Nephron (organoid): ENCODE data around the gene CLEC2D.

Experiments used
- H3K27ac Mint-ChIP-seq, 3 experiments: 2 replicates each; pipeline ENCODE4 v1.8.0; 2020; ENCODE audit warnings: mixed read lengths in 3 of 3, mild to moderate bottlenecking in 2 of 3, moderate library complexity in 1 of 3
- H3K27me3 Mint-ChIP-seq: 2 replicates; pipeline ENCODE4 v1.8.0; 2021; ENCODE audit warnings: low read depth, mild to moderate bottlenecking, moderate library complexity, mixed read lengths
- H3K36me3 Mint-ChIP-seq: 2 replicates; pipeline ENCODE4 v1.8.0; 2020; ENCODE audit warnings: low read depth, mixed read lengths
- H3K4me1 Mint-ChIP-seq: 2 replicates; pipeline ENCODE4 v1.8.0; 2020; ENCODE audit warnings: mixed read lengths
- H3K4me3 Mint-ChIP-seq, 3 experiments: 2 replicates each; pipeline ENCODE4 v1.8.0; 2020; ENCODE audit warnings: mild to moderate bottlenecking in 3 of 3, mixed read lengths in 3 of 3, moderate library complexity in 2 of 3
- H3K9me3 Mint-ChIP-seq: 2 replicates; pipeline ENCODE4 v1.8.0; 2020; ENCODE audit warnings: mixed read lengths
- CTCF ChIP-seq, 3 experiments: fragments of 200-600 bp; sonication (generic); IDR thresholded peaks; one replicate each; pipeline ENCODE4 v1.5.0; 2021; ENCODE audit warnings: antibody characterized with exemption in 3 of 3; ENCODE audit not compliant: unreplicated experiment in 3 of 3

CLEC2D gene

DNA sequence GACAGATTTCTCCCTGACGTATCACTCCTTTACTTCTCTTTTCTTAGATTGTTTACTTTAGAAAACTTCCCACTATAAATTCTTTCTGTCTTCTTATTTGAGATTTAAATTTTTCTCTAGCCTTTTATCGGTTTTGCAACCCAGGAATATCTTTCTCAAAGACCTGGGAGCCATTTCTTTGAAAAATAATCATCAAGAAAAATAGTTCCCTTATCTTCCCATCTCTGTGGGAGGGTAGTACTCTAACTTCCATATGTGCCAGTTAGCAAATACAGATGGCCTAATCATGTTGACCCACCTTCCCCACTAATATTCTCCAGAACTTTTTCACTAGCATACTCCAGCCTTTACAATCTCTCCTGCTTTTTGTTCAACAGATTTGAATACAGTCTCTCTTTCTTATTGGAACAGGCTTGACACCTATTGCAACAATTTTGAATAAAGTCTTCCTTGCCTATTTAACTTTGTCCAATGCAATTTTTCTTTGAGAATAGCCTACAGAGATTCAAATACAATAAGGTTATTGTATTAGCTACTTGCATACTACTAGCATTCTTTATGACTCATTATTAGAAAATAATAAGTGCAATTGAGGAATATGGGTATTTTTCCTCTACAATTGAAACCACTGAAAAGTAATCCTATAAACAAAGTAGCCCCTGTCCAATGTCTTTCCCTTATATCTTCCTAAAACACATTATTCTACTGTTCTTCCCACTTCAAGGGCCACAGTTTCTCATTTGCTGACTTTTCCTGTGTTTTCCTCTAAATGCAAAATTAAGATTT, 34.4 kb upstream of the CLEC2D start:
- no peak for TF ChIP-seq CTCF (IDR thresholded peaks at IDR 0.05; ENCODE audit: unreplicated experiment in 3 of 3)
- H3K4me3 Mint-ChIP-seq = no peak overlapping the region
- H3K9me3 Mint-ChIP-seq = peaks cover 12% of the 10 kb centered on the region
- no peaks in the 10 kb centered on the region for H3K27me3 Mint-ChIP-seq
- no peak overlapping the region for H3K27ac Mint-ChIP-seq
- peaks cover 9% of the 10 kb centered on the region for H3K36me3 Mint-ChIP-seq
- no peaks in the 10 kb centered on the region for H3K4me1 Mint-ChIP-seq

GRCh38 chr12:9636150-9636850, 33.2 kb upstream of the CLEC2D start:
- H3K4me1 Mint-ChIP-seq = no peaks in the 10 kb centered on the region
- H3K27ac Mint-ChIP-seq = no peak overlapping the region
- H3K4me3 Mint-ChIP-seq = no peak overlapping the region
- no peaks in the 10 kb centered on the region for H3K27me3 Mint-ChIP-seq
- peaks cover 15% of the 10 kb centered on the region for H3K9me3 Mint-ChIP-seq
- TF ChIP-seq CTCF (IDR thresholded peaks at IDR 0.05; ENCODE audit: unreplicated experiment in 3 of 3) = no peak
- H3K36me3 Mint-ChIP-seq = peaks cover 9% of the 10 kb centered on the region

GRCh38 chr12:9636851-9637206, 32.7 kb upstream of the CLEC2D start:
- Mint-ChIP-seq H3K27me3 (no peaks in the 10 kb centered on the region), H3K36me3 (peaks cover 9% of the 10 kb centered on the region), H3K4me1 (no peaks in the 10 kb centered on the region), H3K4me3 (no peak overlapping the region), H3K9me3 (peaks cover 15% of the 10 kb centered on the region), H3K27ac (no peak overlapping the region)
- TF ChIP-seq CTCF (IDR thresholded peaks at IDR 0.05; ENCODE audit: unreplicated experiment in 3 of 3) = no peak

GRCh38 chr12:9640024-9640423, 29.5 kb upstream of the CLEC2D start:
- no peak for TF ChIP-seq CTCF (IDR thresholded peaks at IDR 0.05; ENCODE audit: unreplicated experiment in 3 of 3)
- H3K27ac Mint-ChIP-seq = no peak overlapping the region
- peaks cover 3% of the 10 kb centered on the region for H3K9me3 Mint-ChIP-seq
- H3K4me1 Mint-ChIP-seq = no peaks in the 10 kb centered on the region
- H3K36me3 Mint-ChIP-seq = no peaks in the 10 kb centered on the region
- no peak overlapping the region for H3K4me3 Mint-ChIP-seq
- no peaks in the 10 kb centered on the region for H3K27me3 Mint-ChIP-seq

DNA sequence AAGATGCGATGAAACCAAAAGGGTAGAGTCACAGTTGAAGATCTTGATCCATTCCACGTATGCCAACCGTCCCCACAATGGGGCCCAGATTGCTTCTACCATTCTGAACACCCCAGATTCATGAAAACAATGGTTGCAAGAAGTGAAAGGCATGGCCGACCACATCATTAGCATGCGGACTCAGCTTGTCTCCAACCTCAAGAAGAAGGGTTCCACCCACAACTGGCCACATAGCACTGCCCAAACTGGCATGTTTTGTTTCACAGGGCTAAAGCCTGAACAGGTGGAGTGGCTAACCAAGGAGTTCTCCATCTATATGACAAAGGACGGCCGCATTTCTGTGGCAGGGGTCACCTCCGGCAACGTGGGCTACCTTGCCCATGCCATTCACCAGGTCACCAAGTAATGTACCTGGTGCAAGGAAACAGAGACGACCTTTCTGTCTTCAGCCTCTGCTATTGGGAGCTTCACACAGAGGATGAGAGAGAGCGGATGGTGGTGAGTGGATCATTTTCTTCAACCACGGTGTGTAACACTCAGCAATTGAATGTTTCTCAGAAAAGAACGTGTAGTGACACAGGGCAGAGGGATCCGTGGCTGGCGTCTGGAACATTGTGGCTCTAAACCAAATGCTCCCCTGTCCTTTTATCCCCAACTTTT, 26.8 kb upstream of the CLEC2D start:
- Mint-ChIP-seq H3K27ac (no peak overlapping the region), H3K36me3 (no peaks in the 10 kb centered on the region), H3K27me3 (no peaks in the 10 kb centered on the region), H3K9me3 (peaks cover 5% of the 10 kb centered on the region), H3K4me3 (no peak overlapping the region), H3K4me1 (peaks cover 12% of the 10 kb centered on the region)
- TF ChIP-seq CTCF (IDR thresholded peaks at IDR 0.05; ENCODE audit: unreplicated experiment in 3 of 3) = no peak
